Measurements from ENCODE around the gene MIER2.

The MIER2 gene

DNA sequence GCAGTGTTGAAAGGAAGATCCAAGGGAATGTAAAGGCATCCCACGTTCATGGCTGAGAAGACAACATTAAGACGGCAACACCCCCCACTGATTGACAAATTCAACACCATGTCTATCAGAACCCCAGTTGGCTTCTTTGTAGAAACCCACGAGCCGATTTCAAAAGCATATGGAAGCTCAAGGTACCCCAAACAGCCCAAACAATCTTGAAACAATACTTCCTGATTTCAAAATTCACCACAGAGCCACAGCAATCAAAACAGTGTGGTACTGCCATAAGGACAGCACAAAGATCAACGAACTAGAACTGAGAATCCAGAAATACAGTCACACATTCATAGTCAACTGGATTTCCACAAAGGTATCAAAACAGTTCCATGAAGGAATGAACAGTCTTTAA is 6.2 kb downstream of the MIER2 start:
- no peak overlapping the region for H4K5ac ChIP-seq (ENCODE audit: low read length)
- H2BK15ac ChIP-seq (replicated peaks; ENCODE audit: low read depth): no peak overlapping the region
- H3K4me2 ChIP-seq (ENCODE audit: low read length): no peak overlapping the region
- H3K9ac ChIP-seq (ENCODE audit: low read length): no peak overlapping the region
- no peak overlapping the region for H3K18ac ChIP-seq (ENCODE audit: low read length)
- H3K4me3 ChIP-seq (ENCODE audit: low read length): no peak overlapping the region
- H2BK5ac ChIP-seq (ENCODE audit: low read length): no peak overlapping the region
- no CpG with 5 or more reads among the region's 5 CpGs for WGBS (ENCODE audit: extremely low coverage, insufficient coverage, low lambda C conversion rate)
- H3K79me2 ChIP-seq (ENCODE audit: control insufficient read depth, insufficient read depth, low read length): peaks cover 80% of the 10 kb centered on the region
- peaks cover 12% of the 10 kb centered on the region for H3K4me1 ChIP-seq (ENCODE audit: control insufficient read depth, low read depth, low read length)
- H3K23ac ChIP-seq (ENCODE audit: low read length): no peak overlapping the region
- no peak for DNase-seq
- no peak overlapping the region for H2AK5ac ChIP-seq (ENCODE audit: low read length)
- peaks cover 8% of the 10 kb centered on the region for H3K36me3 ChIP-seq (ENCODE audit: control insufficient read depth, insufficient read depth, low read length)
- peaks cover 53% of the 10 kb centered on the region for H3K79me1 ChIP-seq (ENCODE audit: low read length)
- no peak overlapping the region for H3K4ac ChIP-seq (ENCODE audit: low read depth, low read length)
- H3K27ac ChIP-seq (ENCODE audit: low read depth, low read length): no peak overlapping the region
- H4K8ac ChIP-seq (ENCODE audit: low read depth, low read length): no peak overlapping the region
- H2BK120ac ChIP-seq (ENCODE audit: low read depth, low read length): no peak overlapping the region
- no peaks in the 10 kb centered on the region for H3K27me3 ChIP-seq (ENCODE audit: insufficient read depth, low read length, poor library complexity)
- no peak overlapping the region for H3K56ac ChIP-seq (ENCODE audit: low read length)

DNA sequence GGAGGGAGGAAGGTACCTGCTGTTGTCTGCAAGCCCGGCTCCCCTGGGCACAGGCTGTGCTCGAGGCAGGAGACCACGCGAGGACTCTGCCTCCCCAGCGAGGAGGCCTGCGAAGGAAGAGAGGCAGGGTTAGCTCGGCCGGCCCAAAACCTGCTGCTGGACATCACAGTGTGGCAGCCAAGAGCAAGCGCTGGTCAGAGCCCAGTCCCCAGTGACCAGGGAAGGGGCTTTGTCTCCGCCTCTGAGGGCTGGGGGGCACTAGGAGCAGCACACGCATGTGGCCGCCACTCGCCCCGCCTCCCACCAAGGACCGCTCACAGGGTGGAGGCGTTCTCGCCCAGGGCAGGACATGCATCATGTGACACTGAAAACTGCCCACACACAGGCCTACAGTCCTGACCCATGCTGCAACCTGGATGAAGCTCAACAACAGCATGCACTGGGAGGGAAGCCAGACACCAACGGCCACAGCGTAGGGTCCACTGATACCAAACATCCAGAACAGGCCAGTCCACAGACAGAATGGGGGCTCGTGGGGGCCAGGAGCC is 8.5 kb downstream of the MIER2 start:
- WGBS (ENCODE audit: extremely low coverage, insufficient coverage, low lambda C conversion rate): no CpG with 5 or more reads among the region's 20 CpGs
- Histone ChIP-seq H3K18ac (ENCODE audit: low read length) (no peak overlapping the region), H3K79me1 (ENCODE audit: low read length) (peaks cover 39% of the 10 kb centered on the region), H3K23ac (ENCODE audit: low read length) (no peak overlapping the region), H3K56ac (ENCODE audit: low read length) (no peak overlapping the region), H4K5ac (ENCODE audit: low read length) (no peak overlapping the region), H2BK5ac (ENCODE audit: low read length) (no peak overlapping the region), H2BK15ac (replicated peaks; ENCODE audit: low read depth) (no peak overlapping the region), H3K4me1 (ENCODE audit: control insufficient read depth, low read depth, low read length) (no peaks in the 10 kb centered on the region), H3K4me3 (ENCODE audit: low read length) (no peak overlapping the region), H2AK5ac (ENCODE audit: low read length) (no peak overlapping the region), H3K9ac (ENCODE audit: low read length) (no peak overlapping the region), H3K36me3 (ENCODE audit: control insufficient read depth, insufficient read depth, low read length) (peaks cover 8% of the 10 kb centered on the region), H4K8ac (ENCODE audit: low read depth, low read length) (no peak overlapping the region), H3K79me2 (ENCODE audit: control insufficient read depth, insufficient read depth, low read length) (peaks cover 57% of the 10 kb centered on the region), H3K4me2 (ENCODE audit: low read length) (no peak overlapping the region), H3K27ac (ENCODE audit: low read depth, low read length) (no peak overlapping the region), H2BK120ac (ENCODE audit: low read depth, low read length) (no peak overlapping the region), H3K27me3 (ENCODE audit: insufficient read depth, low read length, poor library complexity) (no peaks in the 10 kb centered on the region), H3K4ac (ENCODE audit: low read depth, low read length) (no peak overlapping the region)
- no peak for DNase-seq

DNA sequence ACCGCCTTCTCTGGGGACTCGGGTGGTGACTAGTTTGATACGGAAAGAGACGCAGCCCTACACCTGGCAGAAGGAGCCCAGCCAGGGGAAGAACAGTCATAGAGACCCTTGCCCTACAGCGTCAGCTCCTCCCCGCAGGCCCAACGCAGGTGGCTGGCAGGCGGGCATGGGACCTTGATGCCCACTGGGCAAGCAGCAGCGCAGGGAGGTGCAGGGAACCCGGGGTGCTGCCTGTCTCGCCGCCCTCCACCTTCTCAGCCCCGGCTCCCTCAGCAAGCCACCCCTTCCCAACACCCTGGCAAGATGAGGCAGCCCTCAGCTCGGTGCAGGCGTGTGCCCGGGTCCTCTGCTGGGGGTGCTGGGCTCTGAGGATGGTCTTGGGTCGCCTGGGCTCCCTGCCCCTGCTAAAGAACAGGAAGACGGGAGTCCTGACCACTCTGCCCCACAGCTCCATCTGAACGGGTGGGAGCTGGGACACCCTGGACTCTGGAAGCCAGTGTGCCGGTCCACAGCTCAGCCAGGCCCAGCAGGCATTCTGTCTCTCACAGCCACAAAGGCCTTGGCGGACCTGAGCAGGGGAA is 9.0 kb downstream of the MIER2 start:
- H4K8ac ChIP-seq (ENCODE audit: low read depth, low read length): no peak overlapping the region
- no peaks in the 10 kb centered on the region for H3K27me3 ChIP-seq (ENCODE audit: insufficient read depth, low read length, poor library complexity)
- no peak overlapping the region for H3K18ac ChIP-seq (ENCODE audit: low read length)
- DNase-seq: no peak
- no CpG with 5 or more reads among the region's 21 CpGs for WGBS (ENCODE audit: extremely low coverage, insufficient coverage, low lambda C conversion rate)
- no peak overlapping the region for H3K4me2 ChIP-seq (ENCODE audit: low read length)
- no peak overlapping the region for H3K27ac ChIP-seq (ENCODE audit: low read depth, low read length)
- peaks cover 8% of the 10 kb centered on the region for H3K36me3 ChIP-seq (ENCODE audit: control insufficient read depth, insufficient read depth, low read length)
- H3K4me1 ChIP-seq (ENCODE audit: control insufficient read depth, low read depth, low read length): no peaks in the 10 kb centered on the region
- no peak overlapping the region for H3K23ac ChIP-seq (ENCODE audit: low read length)
- peaks cover 35% of the 10 kb centered on the region for H3K79me1 ChIP-seq (ENCODE audit: low read length)
- H4K5ac ChIP-seq (ENCODE audit: low read length): no peak overlapping the region
- H2BK15ac ChIP-seq (replicated peaks; ENCODE audit: low read depth): no peak overlapping the region
- H3K79me2 ChIP-seq (ENCODE audit: control insufficient read depth, insufficient read depth, low read length): peaks cover 52% of the 10 kb centered on the region
- H3K4ac ChIP-seq (ENCODE audit: low read depth, low read length): no peak overlapping the region
- no peak overlapping the region for H3K56ac ChIP-seq (ENCODE audit: low read length)
- H2BK120ac ChIP-seq (ENCODE audit: low read depth, low read length): no peak overlapping the region
- H3K4me3 ChIP-seq (ENCODE audit: low read length): no peak overlapping the region
- H2AK5ac ChIP-seq (ENCODE audit: low read length): no peak overlapping the region
- H3K9ac ChIP-seq (ENCODE audit: low read length): no peak overlapping the region
- H2BK5ac ChIP-seq (ENCODE audit: low read length): no peak overlapping the region

- Histone ChIP-seq H2BK5ac (ENCODE audit: low read length) (no peak overlapping the region), H4K8ac (ENCODE audit: low read depth, low read length) (no peak overlapping the region), H2BK15ac (replicated peaks; ENCODE audit: low read depth) (no peak overlapping the region), H2BK120ac (ENCODE audit: low read depth, low read length) (no peak overlapping the region), H3K27ac (ENCODE audit: low read depth, low read length) (no peak overlapping the region), H2AK5ac (ENCODE audit: low read length) (no peak overlapping the region), H3K18ac (ENCODE audit: low read length) (no peak overlapping the region), H3K56ac (ENCODE audit: low read length) (no peak overlapping the region), H3K4ac (ENCODE audit: low read depth, low read length) (no peak overlapping the region), H3K4me2 (ENCODE audit: low read length) (no peak overlapping the region), H4K5ac (ENCODE audit: low read length) (no peak overlapping the region), H3K79me1 (ENCODE audit: low read length) (peaks cover 33% of the 10 kb centered on the region), H3K23ac (ENCODE audit: low read length) (no peak overlapping the region), H3K4me1 (ENCODE audit: control insufficient read depth, low read depth, low read length) (no peaks in the 10 kb centered on the region), H3K36me3 (ENCODE audit: control insufficient read depth, insufficient read depth, low read length) (peaks cover 8% of the 10 kb centered on the region), H3K9ac (ENCODE audit: low read length) (no peak overlapping the region), H3K4me3 (ENCODE audit: low read length) (no peak overlapping the region), H3K27me3 (ENCODE audit: insufficient read depth, low read length, poor library complexity) (no peaks in the 10 kb centered on the region), H3K79me2 (ENCODE audit: control insufficient read depth, insufficient read depth, low read length) (peaks cover 49% of the 10 kb centered on the region)
- DNase-seq: no peak
- no CpG with 5 or more reads among the region's 9 CpGs for WGBS (ENCODE audit: extremely low coverage, insufficient coverage, low lambda C conversion rate)
These were observed 9.5 kb downstream of the MIER2 start for GRCh38 chr19:335072-335471.

DNA sequence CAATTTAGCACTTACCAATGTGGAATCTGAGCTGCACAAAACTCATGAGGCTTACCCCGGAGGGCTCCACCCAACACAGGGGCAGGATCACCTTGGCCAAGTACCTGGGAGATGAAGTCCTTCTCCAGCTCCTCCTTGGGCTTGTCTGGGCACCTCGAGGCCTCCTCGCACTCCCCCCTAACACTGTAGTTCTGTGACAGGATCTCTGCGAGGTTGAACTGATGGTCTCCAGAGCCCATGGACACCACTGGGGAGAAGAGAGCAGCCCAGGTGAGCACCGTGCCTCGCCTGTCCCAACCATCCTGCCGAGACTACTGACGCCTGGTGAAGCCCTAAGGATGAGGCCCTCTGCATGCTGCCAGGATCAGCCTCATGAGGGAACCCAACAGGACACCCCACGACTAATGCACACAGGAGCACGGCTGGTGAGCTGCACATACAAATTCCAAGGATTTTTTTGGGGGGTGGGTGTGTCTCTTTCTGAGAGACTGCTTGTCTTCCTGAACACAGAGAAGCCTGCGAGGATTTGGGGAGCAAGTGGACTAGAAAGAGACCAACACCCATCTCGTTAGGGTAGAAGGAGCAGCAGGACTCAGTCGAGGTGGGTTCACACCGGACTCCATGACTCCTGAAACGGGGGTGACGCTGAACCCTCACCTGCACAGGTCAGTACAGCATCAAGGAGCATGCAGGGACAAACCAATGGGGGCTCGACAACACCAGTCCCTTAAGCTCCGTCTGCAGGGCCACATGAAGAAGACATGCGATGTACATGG is 10.1 kb downstream of the MIER2 start:
- H4K5ac ChIP-seq (ENCODE audit: low read length): no peak overlapping the region
- no CpG with 5 or more reads among the region's 19 CpGs for WGBS (ENCODE audit: extremely low coverage, insufficient coverage, low lambda C conversion rate)

More for the DNA sequence above, 10.1 kb downstream of the MIER2 start:
- Histone ChIP-seq H3K23ac (ENCODE audit: low read length) (no peak overlapping the region), H2AK5ac (ENCODE audit: low read length) (no peak overlapping the region), H2BK5ac (ENCODE audit: low read length) (no peak overlapping the region), H3K36me3 (ENCODE audit: control insufficient read depth, insufficient read depth, low read length) (peaks cover 10% of the 10 kb centered on the region), H4K8ac (ENCODE audit: low read depth, low read length) (no peak overlapping the region), H3K27ac (ENCODE audit: low read depth, low read length) (no peak overlapping the region), H3K79me2 (ENCODE audit: control insufficient read depth, insufficient read depth, low read length) (peaks cover 45% of the 10 kb centered on the region), H3K4me2 (ENCODE audit: low read length) (no peak overlapping the region), H2BK120ac (ENCODE audit: low read depth, low read length) (no peak overlapping the region), H3K27me3 (ENCODE audit: insufficient read depth, low read length, poor library complexity) (no peaks in the 10 kb centered on the region), H3K18ac (ENCODE audit: low read length) (no peak overlapping the region), H2BK15ac (replicated peaks; ENCODE audit: low read depth) (no peak overlapping the region), H3K56ac (ENCODE audit: low read length) (no peak overlapping the region), H3K79me1 (ENCODE audit: low read length) (peaks cover 33% of the 10 kb centered on the region), H3K9ac (ENCODE audit: low read length) (no peak overlapping the region), H3K4me3 (ENCODE audit: low read length) (no peak overlapping the region), H3K4me1 (ENCODE audit: control insufficient read depth, low read depth, low read length) (no peaks in the 10 kb centered on the region), H3K4ac (ENCODE audit: low read depth, low read length) (no peak overlapping the region)
- no peak for DNase-seq

Data from mesendoderm (in vitro differentiated cells).